ENCODE results near the gene NRCAM.

The NRCAM gene

DNA sequence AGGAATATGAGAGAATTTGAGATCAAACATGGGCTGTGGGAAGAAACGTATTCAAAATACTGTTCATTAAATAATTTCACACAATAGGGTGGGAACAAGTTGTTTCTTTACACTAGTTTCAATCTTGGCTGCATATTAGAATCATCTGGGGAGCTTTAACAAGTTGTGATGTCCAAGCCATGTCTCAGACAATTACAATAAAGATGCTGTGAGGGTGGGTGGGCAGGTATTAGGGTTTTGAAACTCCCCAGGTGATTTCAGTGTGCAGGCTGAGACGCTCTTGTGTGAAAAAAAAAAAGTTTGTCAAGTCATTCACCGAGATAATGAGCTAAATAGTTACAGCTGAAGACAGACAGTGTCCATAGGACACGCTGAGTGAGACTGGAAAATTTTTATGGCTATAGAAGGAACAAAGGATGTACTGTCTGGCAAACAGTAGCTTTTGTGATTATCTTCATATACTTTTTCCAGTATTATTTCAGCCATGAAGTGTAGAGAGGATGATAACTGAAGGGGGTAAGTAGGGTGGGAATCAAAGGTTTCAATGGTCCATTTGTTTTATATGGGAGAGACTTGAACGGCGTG lies 313.5 kb downstream of the NRCAM start:
- no peaks in the 10 kb centered on the region for H3K4me1 ChIP-seq (ENCODE audit: control insufficient read depth, insufficient read depth, low read length, poor library complexity, severe bottlenecking)
- H3K36me3 ChIP-seq (ENCODE audit: control insufficient read depth, insufficient read depth, low read length), result no peaks in the 10 kb centered on the region
- H3K27ac ChIP-seq (ENCODE audit: low read depth, low read length, severe bottlenecking), result no peak overlapping the region
- WGBS, 2 experiments (ENCODE audit: insufficient coverage in 2 of 2), result 85 to 93% methylated on average over 5 of the region's 6 CpGs
- H3K4me3 ChIP-seq (ENCODE audit: extremely low read depth, insufficient read depth, low read length, poor library complexity, severe bottlenecking), result no peak overlapping the region
- no peaks in the 10 kb centered on the region for H3K9me3 ChIP-seq (ENCODE audit: control insufficient read depth, low read length)

DNA sequence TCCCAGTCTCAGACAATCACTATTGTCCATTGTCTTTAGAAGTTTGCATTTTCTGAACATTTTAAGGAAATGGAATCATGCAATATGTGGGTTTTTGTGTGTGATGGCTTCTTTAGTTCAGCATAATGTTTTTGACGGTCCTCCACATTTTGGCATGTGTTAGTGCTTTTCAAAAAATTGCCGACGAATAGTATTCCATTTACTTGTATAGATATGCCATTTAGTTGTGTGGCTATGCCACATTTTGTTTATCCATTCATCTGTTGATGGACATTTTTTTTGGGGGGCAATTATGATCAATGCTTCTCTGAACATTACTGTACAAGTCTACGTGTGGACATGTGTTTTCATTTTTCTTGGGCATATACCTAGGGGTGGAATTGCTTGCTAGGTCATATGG lies 314.1 kb downstream of the NRCAM start:
- Histone ChIP-seq H3K36me3 (ENCODE audit: control insufficient read depth, insufficient read depth, low read length) (no peaks in the 10 kb centered on the region), H3K4me3 (ENCODE audit: extremely low read depth, insufficient read depth, low read length, poor library complexity, severe bottlenecking) (no peak overlapping the region), H3K27ac (ENCODE audit: low read depth, low read length, severe bottlenecking) (no peak overlapping the region), H3K4me1 (ENCODE audit: control insufficient read depth, insufficient read depth, low read length, poor library complexity, severe bottlenecking) (no peaks in the 10 kb centered on the region), H3K9me3 (ENCODE audit: control insufficient read depth, low read length) (no peaks in the 10 kb centered on the region)
- 100% methylated on average over 1 of the region's 4 CpGs; no CpG with 5 or more reads in 1 of the 2 experiments for WGBS, 2 experiments (ENCODE audit: insufficient coverage in 2 of 2)

DNA sequence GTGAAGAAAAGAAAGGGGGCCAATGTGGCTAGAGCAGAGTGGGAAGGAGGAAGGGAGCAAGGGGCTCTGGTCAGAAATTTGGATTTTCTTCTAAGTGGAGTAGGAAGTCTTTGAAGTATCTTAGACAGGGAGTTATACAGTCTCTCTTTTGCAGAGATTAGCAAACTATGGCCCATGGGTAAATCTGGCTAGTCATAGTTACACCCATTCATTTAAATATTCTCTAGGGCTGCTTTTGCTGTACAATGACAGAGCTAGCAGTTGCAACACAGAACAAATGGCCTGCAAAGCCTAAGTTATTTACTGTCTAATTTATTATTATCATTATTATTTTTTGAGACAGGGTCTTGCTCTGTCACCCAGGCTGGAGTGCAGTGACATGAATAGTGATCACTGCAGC lies 315.6 kb downstream of the NRCAM start:
- Histone ChIP-seq H3K4me3 (ENCODE audit: extremely low read depth, insufficient read depth, low read length, poor library complexity, severe bottlenecking) (no peak overlapping the region), H3K27ac (ENCODE audit: low read depth, low read length, severe bottlenecking) (no peak overlapping the region), H3K4me1 (ENCODE audit: control insufficient read depth, insufficient read depth, low read length, poor library complexity, severe bottlenecking) (no peaks in the 10 kb centered on the region), H3K9me3 (ENCODE audit: control insufficient read depth, low read length) (no peaks in the 10 kb centered on the region), H3K36me3 (ENCODE audit: control insufficient read depth, insufficient read depth, low read length) (no peaks in the 10 kb centered on the region)

DNA sequence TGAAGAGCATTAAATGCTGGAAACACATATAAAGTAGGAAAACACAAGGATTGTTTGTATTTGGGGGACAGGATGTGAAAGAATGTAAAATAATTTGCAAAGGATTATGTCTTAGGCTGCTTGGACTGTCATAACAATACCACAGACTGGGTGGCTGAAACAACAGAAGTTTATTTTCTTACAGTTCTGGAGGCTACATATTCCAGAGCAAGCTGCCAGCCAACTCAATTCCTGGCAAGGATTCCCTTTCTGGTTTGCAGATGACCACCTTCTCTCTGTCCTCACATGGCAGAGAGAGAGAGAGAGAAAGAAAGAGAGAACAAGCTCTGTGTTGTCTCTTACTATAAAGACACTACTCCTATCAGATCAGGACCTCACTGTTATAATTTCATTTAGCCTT lies 317.3 kb downstream of the NRCAM start:
- no peaks in the 10 kb centered on the region for H3K9me3 ChIP-seq (ENCODE audit: control insufficient read depth, low read length)

DNA sequence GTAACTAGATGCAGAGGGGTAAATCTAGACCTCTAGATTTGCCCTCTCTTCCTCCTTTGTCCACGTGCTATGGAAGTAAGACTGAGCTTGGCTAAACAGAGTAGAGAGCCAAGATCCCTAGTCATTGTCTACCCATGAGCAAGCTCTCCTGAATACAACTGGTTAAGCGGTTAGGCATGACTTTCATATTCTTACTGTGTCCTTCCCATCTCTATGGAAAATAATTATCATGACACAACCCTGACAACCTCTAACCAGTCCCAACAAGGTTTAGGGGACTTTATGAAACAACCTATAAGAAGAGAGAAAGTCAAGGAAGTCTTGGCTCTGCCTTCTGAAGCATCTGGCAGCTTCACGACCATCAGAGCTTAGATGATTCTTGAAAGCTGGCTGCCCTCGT lies 318.2 kb downstream of the NRCAM start:
- H3K27ac ChIP-seq (ENCODE audit: low read depth, low read length, severe bottlenecking), result no peak overlapping the region
- H3K4me1 ChIP-seq (ENCODE audit: control insufficient read depth, insufficient read depth, low read length, poor library complexity, severe bottlenecking), result peaks cover under 1% of the 10 kb centered on the region
- 88 to 94% methylated on average over 3 to 4 of the region's 4 CpGs for WGBS, 2 experiments (ENCODE audit: insufficient coverage in 2 of 2)
- no peaks in the 10 kb centered on the region for H3K36me3 ChIP-seq (ENCODE audit: control insufficient read depth, insufficient read depth, low read length)
- no peaks in the 10 kb centered on the region for H3K9me3 ChIP-seq (ENCODE audit: control insufficient read depth, low read length)
- H3K4me3 ChIP-seq (ENCODE audit: extremely low read depth, insufficient read depth, low read length, poor library complexity, severe bottlenecking), result no peak overlapping the region

More for the DNA sequence above, 317.3 kb downstream of the NRCAM start:
- H3K4me3 ChIP-seq (ENCODE audit: extremely low read depth, insufficient read depth, low read length, poor library complexity, severe bottlenecking), result no peak overlapping the region
- H3K36me3 ChIP-seq (ENCODE audit: control insufficient read depth, insufficient read depth, low read length), result no peaks in the 10 kb centered on the region
- H3K27ac ChIP-seq (ENCODE audit: low read depth, low read length, severe bottlenecking), result no peak overlapping the region
- H3K4me1 ChIP-seq (ENCODE audit: control insufficient read depth, insufficient read depth, low read length, poor library complexity, severe bottlenecking), result no peaks in the 10 kb centered on the region

DNA sequence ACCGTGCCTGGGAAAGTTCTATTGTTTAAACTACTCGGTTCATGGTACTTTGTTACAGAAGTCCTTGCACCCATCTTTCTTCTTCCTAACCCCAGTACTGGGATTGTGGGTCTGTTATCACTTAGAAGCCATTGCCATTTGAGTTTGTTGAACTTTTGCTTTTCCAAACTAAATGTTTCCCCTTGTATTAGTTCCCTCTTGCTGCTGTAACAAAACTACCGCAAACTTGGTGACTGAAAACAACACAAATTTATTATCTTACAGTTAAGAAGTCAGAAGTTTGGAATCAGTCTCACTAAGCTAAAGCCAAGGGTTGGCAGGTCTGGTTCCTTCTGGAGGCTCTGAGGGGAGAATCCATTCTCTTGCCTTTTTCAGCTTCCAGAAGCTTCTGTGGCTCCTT lies 319.2 kb downstream of the NRCAM start:
- Histone ChIP-seq H3K36me3 (ENCODE audit: control insufficient read depth, insufficient read depth, low read length) (no peaks in the 10 kb centered on the region), H3K27ac (ENCODE audit: low read depth, low read length, severe bottlenecking) (no peak overlapping the region)
- WGBS, 2 experiments (ENCODE audit: insufficient coverage in 2 of 2), result 100% methylated on average over 1 of the region's 3 CpGs; no CpG with 5 or more reads in 1 of the 2 experiments

DNA sequence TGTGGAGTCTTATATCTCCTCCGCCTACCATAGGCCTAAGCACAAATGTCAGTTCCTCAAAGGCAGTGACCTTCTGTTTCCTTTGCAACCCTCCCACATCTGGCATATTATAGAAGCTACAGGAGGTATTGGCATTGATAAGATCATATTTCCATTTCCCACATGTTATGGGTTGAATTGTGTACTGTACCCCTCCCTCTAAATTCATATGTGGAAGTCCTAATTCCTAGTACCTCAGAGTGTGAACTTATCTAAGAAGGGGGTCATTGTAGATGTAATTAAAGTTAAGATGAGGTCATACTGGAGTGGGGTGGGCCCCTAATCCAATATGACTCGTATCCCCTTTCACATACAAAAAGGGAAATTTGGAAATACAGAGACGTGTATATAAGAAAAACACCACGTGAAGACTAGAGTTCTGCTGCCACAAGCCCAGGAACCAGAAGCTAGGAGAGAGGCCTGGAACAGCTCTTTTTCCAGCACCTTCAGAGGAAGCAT lies 320.0 kb downstream of the NRCAM start:
- Histone ChIP-seq H3K27ac (ENCODE audit: low read depth, low read length, severe bottlenecking) (no peak overlapping the region), H3K9me3 (ENCODE audit: control insufficient read depth, low read length) (no peaks in the 10 kb centered on the region), H3K36me3 (ENCODE audit: control insufficient read depth, insufficient read depth, low read length) (no peaks in the 10 kb centered on the region), H3K4me1 (ENCODE audit: control insufficient read depth, insufficient read depth, low read length, poor library complexity, severe bottlenecking) (peaks cover 7% of the 10 kb centered on the region), H3K4me3 (ENCODE audit: extremely low read depth, insufficient read depth, low read length, poor library complexity, severe bottlenecking) (no peak overlapping the region)
- WGBS, 2 experiments (ENCODE audit: insufficient coverage in 2 of 2), result 88 to 95% methylated on average over 2 of the region's 4 CpGs

More for the DNA sequence above, 319.2 kb downstream of the NRCAM start:
- Histone ChIP-seq H3K9me3 (ENCODE audit: control insufficient read depth, low read length) (no peaks in the 10 kb centered on the region), H3K4me3 (ENCODE audit: extremely low read depth, insufficient read depth, low read length, poor library complexity, severe bottlenecking) (no peak overlapping the region), H3K4me1 (ENCODE audit: control insufficient read depth, insufficient read depth, low read length, poor library complexity, severe bottlenecking) (peaks cover 7% of the 10 kb centered on the region)

DNA sequence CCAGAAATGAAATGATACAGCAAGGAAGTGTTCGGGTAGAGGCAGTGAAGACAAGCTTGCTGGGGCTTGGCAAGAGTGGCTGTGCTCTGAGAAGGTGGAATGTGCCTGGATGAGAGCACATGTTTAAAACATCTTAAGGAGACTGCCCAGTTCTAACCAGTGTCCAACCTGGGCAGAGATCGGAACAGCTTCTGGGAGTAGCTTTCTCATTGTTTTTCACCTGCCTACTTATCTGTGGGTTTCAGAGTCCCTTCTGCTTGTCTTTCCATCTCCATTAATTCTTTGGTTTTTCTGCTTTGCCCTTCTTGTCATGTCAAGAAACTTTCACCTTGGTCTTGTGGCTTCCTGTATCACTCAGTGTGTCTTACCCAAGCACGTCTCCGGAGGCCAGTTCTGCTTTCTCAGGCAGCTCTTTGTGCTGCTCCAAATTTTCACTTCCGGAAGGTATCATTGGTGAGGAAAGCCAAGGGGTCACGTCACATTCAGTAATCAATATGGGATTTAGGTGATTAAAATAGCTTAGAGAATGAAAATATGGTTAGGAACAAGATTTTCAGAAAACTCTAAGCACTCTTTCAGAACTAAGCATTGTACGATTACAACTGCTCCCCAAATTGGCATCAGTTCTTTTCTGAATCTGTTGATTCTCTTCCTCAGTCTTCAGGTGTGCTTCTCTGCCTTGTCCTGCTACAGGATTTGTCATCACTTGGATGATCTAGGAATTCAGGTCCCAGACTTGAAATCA lies 320.6 kb downstream of the NRCAM start:
- Histone ChIP-seq H3K4me1 (ENCODE audit: control insufficient read depth, insufficient read depth, low read length, poor library complexity, severe bottlenecking) (peaks cover 7% of the 10 kb centered on the region), H3K4me3 (ENCODE audit: extremely low read depth, insufficient read depth, low read length, poor library complexity, severe bottlenecking) (no peak overlapping the region), H3K36me3 (ENCODE audit: control insufficient read depth, insufficient read depth, low read length) (no peaks in the 10 kb centered on the region), H3K27ac (ENCODE audit: low read depth, low read length, severe bottlenecking) (no peak overlapping the region), H3K9me3 (ENCODE audit: control insufficient read depth, low read length) (no peaks in the 10 kb centered on the region)
- WGBS, 2 experiments (ENCODE audit: insufficient coverage in 2 of 2), result 93% methylated on average over 4 to 7 of the region's 7 CpGs

DNA sequence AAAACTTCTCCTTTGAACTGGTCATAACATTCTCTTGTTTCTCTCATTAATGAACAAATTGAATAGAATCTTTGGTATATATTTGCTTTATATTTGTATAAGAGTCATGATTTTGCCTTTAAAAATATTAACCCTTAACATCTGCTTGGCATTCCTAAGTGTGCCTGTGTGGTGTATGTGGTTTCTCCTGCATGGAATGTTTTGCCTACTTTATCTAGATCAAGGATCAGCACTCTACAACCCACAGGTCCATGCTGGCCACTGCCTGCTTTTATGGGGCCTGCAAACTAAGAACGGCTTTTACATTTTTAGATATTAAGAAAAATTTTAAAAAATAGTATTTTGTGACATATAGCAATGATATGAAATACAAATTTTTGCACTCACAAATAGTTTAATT lies 321.8 kb downstream of the NRCAM start:
- H3K4me1 ChIP-seq (ENCODE audit: control insufficient read depth, insufficient read depth, low read length, poor library complexity, severe bottlenecking), result peaks cover 7% of the 10 kb centered on the region
- WGBS, 2 experiments (ENCODE audit: insufficient coverage in 2 of 2), result no CpG with 5 or more reads among the region's 1 CpG
- no peak overlapping the region for H3K27ac ChIP-seq (ENCODE audit: low read depth, low read length, severe bottlenecking)
- H3K36me3 ChIP-seq (ENCODE audit: control insufficient read depth, insufficient read depth, low read length), result no peaks in the 10 kb centered on the region
- H3K9me3 ChIP-seq (ENCODE audit: control insufficient read depth, low read length), result no peaks in the 10 kb centered on the region
- H3K4me3 ChIP-seq (ENCODE audit: extremely low read depth, insufficient read depth, low read length, poor library complexity, severe bottlenecking), result no peak overlapping the region

DNA sequence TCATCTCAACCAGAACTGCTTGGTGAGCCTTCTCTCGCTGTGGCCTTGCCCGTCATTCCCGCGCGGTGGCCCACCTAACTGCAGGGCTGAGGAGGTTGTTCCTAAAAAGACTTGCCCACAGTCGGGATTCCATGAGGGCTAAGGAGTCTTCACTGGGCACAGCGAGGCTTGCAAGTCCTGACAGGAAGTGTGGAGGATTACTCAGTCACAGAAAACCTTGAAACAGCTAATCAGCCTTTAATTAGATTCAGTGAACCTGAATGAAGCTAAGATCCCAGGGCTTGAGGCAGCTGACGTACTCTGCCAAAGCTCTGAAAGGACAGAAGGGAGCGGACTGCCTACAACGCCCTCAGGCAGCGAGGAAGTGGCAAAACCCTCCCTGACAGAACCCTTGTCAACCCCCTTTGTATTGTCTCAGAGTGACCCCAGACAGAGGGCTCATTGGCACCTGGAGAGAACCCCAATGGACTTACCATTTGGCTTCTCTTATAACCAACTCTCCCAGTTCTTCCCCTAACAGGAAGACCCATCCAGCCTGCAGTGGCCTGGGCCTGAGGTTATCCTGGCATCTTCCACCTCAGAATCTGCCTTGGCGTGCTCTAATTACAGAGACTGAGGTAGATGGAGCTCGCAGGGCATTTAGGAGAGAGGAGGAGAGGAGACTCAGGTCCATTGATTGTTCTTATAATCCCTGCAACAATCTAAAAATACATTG lies 323.5 kb downstream of the NRCAM start:
- Histone ChIP-seq H3K4me3 (ENCODE audit: extremely low read depth, insufficient read depth, low read length, poor library complexity, severe bottlenecking) (no peak overlapping the region), H3K36me3 (ENCODE audit: control insufficient read depth, insufficient read depth, low read length) (no peaks in the 10 kb centered on the region), H3K4me1 (ENCODE audit: control insufficient read depth, insufficient read depth, low read length, poor library complexity, severe bottlenecking) (peaks cover 7% of the 10 kb centered on the region), H3K27ac (ENCODE audit: low read depth, low read length, severe bottlenecking) (no peak overlapping the region), H3K9me3 (ENCODE audit: control insufficient read depth, low read length) (no peaks in the 10 kb centered on the region)
- WGBS, 2 experiments (ENCODE audit: insufficient coverage in 2 of 2), result 74 to 86% methylated on average over 11 of the region's 13 CpGs

DNA sequence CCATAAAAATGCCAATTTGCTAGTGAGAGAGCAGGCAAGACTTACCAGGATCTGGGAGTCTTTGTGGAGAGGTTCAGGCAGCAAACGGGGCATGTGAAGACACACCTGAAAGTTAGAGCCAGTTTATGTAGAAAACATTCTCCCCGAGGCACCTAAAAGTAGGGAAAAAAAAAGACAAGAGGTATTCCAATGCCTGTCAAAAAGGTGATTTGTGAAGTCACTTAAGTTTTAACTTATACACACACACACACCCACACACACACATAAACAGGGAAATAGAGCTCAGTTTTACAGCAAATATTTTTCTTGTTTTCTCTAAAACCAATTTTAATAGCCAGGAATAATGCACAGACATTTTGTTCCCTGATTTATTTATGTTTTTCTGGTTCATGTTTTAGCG lies 326.0 kb downstream of the NRCAM start, which contains the start of gene LAMB4:
Gene LAMB4, minus strand, starts transcription at position 101 of the 400 bp plus-strand sequence. CDS start 7,197 bp downstream, outside the sequence.
- WGBS, 2 experiments (ENCODE audit: insufficient coverage in 2 of 2), result 83 to 100% methylated on average over 1 of the region's 3 CpGs
- H3K4me3 ChIP-seq (ENCODE audit: extremely low read depth, insufficient read depth, low read length, poor library complexity, severe bottlenecking), result no peak within 1 kb of the TSS

More for the DNA sequence above, 326.0 kb downstream of the NRCAM start, which contains the start of gene LAMB4:
- peaks cover 7% of the 10 kb centered on the region for H3K4me1 ChIP-seq (ENCODE audit: control insufficient read depth, insufficient read depth, low read length, poor library complexity, severe bottlenecking)
- H3K27ac ChIP-seq (ENCODE audit: low read depth, low read length, severe bottlenecking), result no peak within 1 kb of the TSS
- no peaks in the 10 kb centered on the region for H3K9me3 ChIP-seq (ENCODE audit: control insufficient read depth, low read length)
- H3K36me3 ChIP-seq (ENCODE audit: control insufficient read depth, insufficient read depth, low read length), result no peaks in the 10 kb centered on the region
